ENCODE data around the gene COG5. TPM values are rescaled to one million over a fixed set of nuclear protein-coding genes. Genes with fewer than 3 reads are reported as not detected.

COG5 gene
- total RNA-seq, 1 experiment from 2014 or later: 20.2 TPM

DNA sequence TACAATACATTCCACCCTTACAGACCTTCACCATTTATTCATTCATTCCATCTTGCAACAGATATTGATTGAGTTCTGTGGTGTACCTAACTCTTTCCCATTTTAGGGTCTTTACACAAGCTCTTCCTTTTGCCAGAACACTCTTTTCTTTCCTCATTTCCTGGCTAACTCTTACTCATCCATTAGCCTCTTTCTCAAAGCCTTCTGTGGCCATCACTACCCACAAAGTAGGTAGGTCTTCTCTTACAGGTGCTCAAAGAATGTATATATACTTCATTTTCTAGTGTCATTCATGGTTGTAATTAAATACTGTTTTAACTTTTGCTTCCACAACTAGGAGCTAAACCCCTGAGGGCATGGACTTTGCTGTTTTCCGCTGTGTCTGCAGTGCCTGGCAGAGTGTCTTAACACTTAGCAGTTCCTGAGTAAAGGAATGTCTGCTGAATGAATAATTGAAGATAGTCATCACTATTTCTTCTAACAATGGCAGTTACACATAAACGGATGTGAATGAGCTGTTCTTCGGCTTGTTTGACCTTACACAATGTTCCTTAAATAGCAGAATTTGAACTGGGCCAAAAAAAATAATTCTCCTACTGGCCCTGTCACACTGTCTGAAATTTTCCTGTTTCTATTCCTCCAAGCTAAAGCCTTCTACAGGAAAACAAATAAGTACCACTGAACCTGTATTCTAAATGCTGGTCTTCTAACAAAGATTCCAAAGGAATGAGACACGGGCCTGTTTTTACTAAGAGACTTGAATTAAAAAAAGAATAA lies 31.4 kb upstream of the COG5 start:
- H3K9ac ChIP-seq (ENCODE audit: extremely low read depth, insufficient read length, low read length): no peak overlapping the region
- H4K91ac ChIP-seq (ENCODE audit: insufficient read length, low read depth, low read length): no peak overlapping the region
- no peaks in the 10 kb centered on the region for H3K4me1 Mint-ChIP-seq
- no peak for DNase-seq
- H3K4me3 Mint-ChIP-seq: no peak overlapping the region
- no peaks in the 10 kb centered on the region for H4K20me1 ChIP-seq (ENCODE audit: control insufficient read depth, insufficient read depth, insufficient read length)
- no peak overlapping the region for H3K4me2 ChIP-seq (ENCODE audit: insufficient read depth, insufficient read length, low read length)
- no peak overlapping the region for H3K18ac ChIP-seq (ENCODE audit: insufficient read length, low read depth, low read length)
- no peaks in the 10 kb centered on the region for H3K9me3 Mint-ChIP-seq
- peaks cover 0 to 14% (median 11%) of the 10 kb centered on the region in 3 experiments; a peak in 4 of 7 replicates for H3K36me3 Mint-ChIP-seq (ENCODE audit: insufficient read depth in 1 of 3, low read depth in 3 of 3)
- no peaks in the 10 kb centered on the region for H3K4me1 ChIP-seq (ENCODE audit: insufficient read depth, low read length)
- H2BK15ac ChIP-seq (ENCODE audit: low read depth, low read length): no peak overlapping the region
- H3K14ac ChIP-seq (ENCODE audit: insufficient read depth, low read length): no peak overlapping the region
- H3T11ph ChIP-seq (ENCODE audit: low read length): no peak overlapping the region
- no peak overlapping the region for H2BK12ac ChIP-seq (ENCODE audit: insufficient read length, low read depth, low read length)
- no peaks in the 10 kb centered on the region for H3K9me3 ChIP-seq (ENCODE audit: control insufficient read depth, low read depth, low read length)
- H2AK5ac ChIP-seq (ENCODE audit: insufficient read length, low read length): no peak overlapping the region
- WGBS (ENCODE audit: extremely low coverage, insufficient read length, low lambda C conversion rate): no CpG with 5 or more reads among the region's 4 CpGs
- no peak overlapping the region for H2BK5ac ChIP-seq (ENCODE audit: insufficient read length, low read length)
- no peak overlapping the region for H3K23ac ChIP-seq (ENCODE audit: insufficient read length, low read depth, low read length)
- no peak overlapping the region for H2BK20ac ChIP-seq (ENCODE audit: low read depth, low read length, poor library complexity, severe bottlenecking)
- no peaks in the 10 kb centered on the region for H3K79me1 ChIP-seq (ENCODE audit: insufficient read depth, low read depth, low read length, poor library complexity, severe bottlenecking)
- H3K56ac ChIP-seq (ENCODE audit: insufficient read length, low read depth, low read length): no peak overlapping the region
- no peak overlapping the region for H4K8ac ChIP-seq (replicated peaks; ENCODE audit: insufficient read length, low read depth, low read length)
- no peaks in the 10 kb centered on the region for H3K27me3 Mint-ChIP-seq (ENCODE audit: low read depth)
- H2BK120ac ChIP-seq (ENCODE audit: low read depth, low read length, poor library complexity, severe bottlenecking): no peak overlapping the region
- no peaks in the 10 kb centered on the region for H3K79me2 ChIP-seq (ENCODE audit: insufficient read depth, low read length)
- no peak overlapping the region for H3K27ac Mint-ChIP-seq
- H3K27ac ChIP-seq (ENCODE audit: insufficient read length, low read depth, low read length): no peak overlapping the region
- H3K23me2 ChIP-seq (ENCODE audit: insufficient read length, low read depth, low read length, poor library complexity, severe bottlenecking): no peaks in the 10 kb centered on the region
- TF ChIP-seq, protein P1, sequence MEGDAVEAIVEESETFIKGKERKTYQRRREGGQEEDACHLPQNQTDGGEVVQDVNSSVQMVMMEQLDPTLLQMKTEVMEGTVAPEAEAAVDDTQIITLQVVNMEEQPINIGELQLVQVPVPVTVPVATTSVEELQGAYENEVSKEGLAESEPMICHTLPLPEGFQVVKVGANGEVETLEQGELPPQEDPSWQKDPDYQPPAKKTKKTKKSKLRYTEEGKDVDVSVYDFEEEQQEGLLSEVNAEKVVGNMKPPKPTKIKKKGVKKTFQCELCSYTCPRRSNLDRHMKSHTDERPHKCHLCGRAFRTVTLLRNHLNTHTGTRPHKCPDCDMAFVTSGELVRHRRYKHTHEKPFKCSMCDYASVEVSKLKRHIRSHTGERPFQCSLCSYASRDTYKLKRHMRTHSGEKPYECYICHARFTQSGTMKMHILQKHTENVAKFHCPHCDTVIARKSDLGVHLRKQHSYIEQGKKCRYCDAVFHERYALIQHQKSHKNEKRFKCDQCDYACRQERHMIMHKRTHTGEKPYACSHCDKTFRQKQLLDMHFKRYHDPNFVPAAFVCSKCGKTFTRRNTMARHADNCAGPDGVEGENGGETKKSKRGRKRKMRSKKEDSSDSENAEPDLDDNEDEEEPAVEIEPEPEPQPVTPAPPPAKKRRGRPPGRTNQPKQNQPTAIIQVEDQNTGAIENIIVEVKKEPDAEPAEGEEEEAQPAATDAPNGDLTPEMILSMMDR (conservative IDR thresholded peaks at IDR 0.05): no peak
- no peak overlapping the region for H4K5ac ChIP-seq (ENCODE audit: insufficient read length, low read depth, low read length)
- H2AFZ ChIP-seq (ENCODE audit: low read length): no peak overlapping the region
- no peak overlapping the region for H3K4ac ChIP-seq (ENCODE audit: low read depth, low read length)
- H3K27me3 ChIP-seq (ENCODE audit: insufficient read depth, low read length): no peaks in the 10 kb centered on the region

All from H9 (cell line).